ENCODE measurements around the gene NCS1. TPM values are rescaled to one million over a fixed set of nuclear protein-coding genes. Genes with fewer than 3 reads are reported as not detected.

NCS1 gene
- total and polyA plus RNA-seq, 2 donors (not counting 1 experiment from before 2014, with no cell fraction given): 44.9 to 52.0 TPM

DNA sequence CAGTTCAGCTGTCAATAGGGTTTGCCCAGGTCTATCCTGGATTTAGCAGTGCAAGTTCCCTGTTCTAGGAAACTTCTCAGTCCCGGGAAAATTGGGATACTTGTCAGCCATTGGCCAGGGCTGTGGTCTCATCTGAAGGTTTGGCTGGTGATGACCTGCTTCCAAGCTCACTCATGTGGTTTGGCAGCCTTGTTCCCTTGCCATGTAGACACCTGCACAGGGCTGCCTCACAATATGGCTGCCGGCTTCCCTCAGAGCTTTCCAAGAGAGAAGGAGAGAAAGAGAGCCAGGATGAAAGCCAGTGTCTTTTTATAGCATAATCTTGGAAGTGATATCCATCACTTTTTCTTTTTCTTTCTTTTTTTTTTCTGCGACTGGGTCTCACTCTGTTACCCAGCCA, 55.6 kb downstream of the NCS1 start:
- Histone ChIP-seq H3K4me3 (replicated peaks in 1 of 4; ENCODE audit: control extremely low read depth in 1 of 4, insufficient read depth in 1 of 4, low read depth in 3 of 4, low read length in 4 of 4) (no peak overlapping the region), H2AFZ (ENCODE audit: low read length) (no peak overlapping the region), H3K4me1 (ENCODE audit: control insufficient read depth, extremely low read depth, insufficient read depth, low read length) (no peaks in the 10 kb centered on the region), H3K9ac (ENCODE audit: insufficient read depth, low read length) (no peak overlapping the region), H3K27ac (ENCODE audit: insufficient read depth, low read length) (no peak overlapping the region), H3K27me3 (ENCODE audit: control insufficient read depth, insufficient read depth, low read length) (no peaks in the 10 kb centered on the region), H4K20me1 (ENCODE audit: control insufficient read depth, extremely low read depth, insufficient read depth, low read length) (no peaks in the 10 kb centered on the region), H3K4me2 (ENCODE audit: extremely low read depth, insufficient read depth, low read length) (no peak overlapping the region), H3K36me3 (ENCODE audit: control insufficient read depth, insufficient read depth, low read length) (peaks cover 11% of the 10 kb centered on the region), H3K79me2 (ENCODE audit: control insufficient read depth, insufficient read depth, low read length) (no peaks in the 10 kb centered on the region), H3K9me3 (ENCODE audit: control insufficient read depth, insufficient read depth, low read depth, low read length) (no peaks in the 10 kb centered on the region)
- DNase-seq (ENCODE audit: low read depth in 2 of 2): no peak
- TF ChIP-seq, protein P1, sequence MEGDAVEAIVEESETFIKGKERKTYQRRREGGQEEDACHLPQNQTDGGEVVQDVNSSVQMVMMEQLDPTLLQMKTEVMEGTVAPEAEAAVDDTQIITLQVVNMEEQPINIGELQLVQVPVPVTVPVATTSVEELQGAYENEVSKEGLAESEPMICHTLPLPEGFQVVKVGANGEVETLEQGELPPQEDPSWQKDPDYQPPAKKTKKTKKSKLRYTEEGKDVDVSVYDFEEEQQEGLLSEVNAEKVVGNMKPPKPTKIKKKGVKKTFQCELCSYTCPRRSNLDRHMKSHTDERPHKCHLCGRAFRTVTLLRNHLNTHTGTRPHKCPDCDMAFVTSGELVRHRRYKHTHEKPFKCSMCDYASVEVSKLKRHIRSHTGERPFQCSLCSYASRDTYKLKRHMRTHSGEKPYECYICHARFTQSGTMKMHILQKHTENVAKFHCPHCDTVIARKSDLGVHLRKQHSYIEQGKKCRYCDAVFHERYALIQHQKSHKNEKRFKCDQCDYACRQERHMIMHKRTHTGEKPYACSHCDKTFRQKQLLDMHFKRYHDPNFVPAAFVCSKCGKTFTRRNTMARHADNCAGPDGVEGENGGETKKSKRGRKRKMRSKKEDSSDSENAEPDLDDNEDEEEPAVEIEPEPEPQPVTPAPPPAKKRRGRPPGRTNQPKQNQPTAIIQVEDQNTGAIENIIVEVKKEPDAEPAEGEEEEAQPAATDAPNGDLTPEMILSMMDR (conservative IDR thresholded peaks at IDR 0.05 in 1 of 2, IDR thresholded peaks at IDR 0.05 in 1 of 2; ENCODE audit: low read depth in 1 of 2, low read length in 2 of 2): no peak
- TF ChIP-seq EZH2 (IDR thresholded peaks at IDR 0.05; ENCODE audit: low read length, missing control alignments): no peak

DNA sequence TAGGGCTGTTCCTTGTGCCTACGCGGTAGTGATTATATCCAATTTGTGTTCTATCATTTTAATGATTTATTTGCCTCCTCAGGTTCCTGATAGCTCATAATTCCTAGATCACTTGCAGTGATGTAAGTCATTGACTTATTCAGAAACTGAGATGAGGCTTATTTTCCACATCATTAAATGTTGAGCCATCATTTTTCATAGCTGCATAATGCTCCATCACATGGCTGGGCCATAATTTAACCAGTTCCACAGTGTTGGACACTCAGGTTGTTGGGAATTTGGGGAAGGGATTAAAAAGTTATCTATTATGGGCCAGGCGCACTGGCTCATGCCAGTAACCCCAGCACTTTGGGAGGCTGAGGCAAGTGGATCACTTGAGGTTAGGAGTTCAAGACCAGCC, 57.6 kb downstream of the NCS1 start:
- Histone ChIP-seq H3K4me2 (ENCODE audit: extremely low read depth, insufficient read depth, low read length) (no peak overlapping the region), H3K9me3 (ENCODE audit: control insufficient read depth, insufficient read depth, low read depth, low read length) (no peaks in the 10 kb centered on the region), H3K79me2 (ENCODE audit: control insufficient read depth, insufficient read depth, low read length) (no peaks in the 10 kb centered on the region), H3K4me3 (replicated peaks in 1 of 4; ENCODE audit: control extremely low read depth in 1 of 4, insufficient read depth in 1 of 4, low read depth in 3 of 4, low read length in 4 of 4) (no peak overlapping the region), H3K4me1 (ENCODE audit: control insufficient read depth, extremely low read depth, insufficient read depth, low read length) (peaks cover 3% of the 10 kb centered on the region), H3K27ac (ENCODE audit: insufficient read depth, low read length) (no peak overlapping the region), H3K27me3 (ENCODE audit: control insufficient read depth, insufficient read depth, low read length) (no peaks in the 10 kb centered on the region), H3K36me3 (ENCODE audit: control insufficient read depth, insufficient read depth, low read length) (peaks cover 17% of the 10 kb centered on the region), H2AFZ (ENCODE audit: low read length) (no peak overlapping the region), H3K9ac (ENCODE audit: insufficient read depth, low read length) (no peak overlapping the region), H4K20me1 (ENCODE audit: control insufficient read depth, extremely low read depth, insufficient read depth, low read length) (no peaks in the 10 kb centered on the region)
- TF ChIP-seq EZH2 (IDR thresholded peaks at IDR 0.05; ENCODE audit: low read length, missing control alignments): no peak
- TF ChIP-seq, protein P1 (conservative IDR thresholded peaks at IDR 0.05 in 1 of 2, IDR thresholded peaks at IDR 0.05 in 1 of 2; ENCODE audit: low read depth in 1 of 2, low read length in 2 of 2): no peak
- DNase-seq (ENCODE audit: low read depth in 2 of 2): no peak

DNA sequence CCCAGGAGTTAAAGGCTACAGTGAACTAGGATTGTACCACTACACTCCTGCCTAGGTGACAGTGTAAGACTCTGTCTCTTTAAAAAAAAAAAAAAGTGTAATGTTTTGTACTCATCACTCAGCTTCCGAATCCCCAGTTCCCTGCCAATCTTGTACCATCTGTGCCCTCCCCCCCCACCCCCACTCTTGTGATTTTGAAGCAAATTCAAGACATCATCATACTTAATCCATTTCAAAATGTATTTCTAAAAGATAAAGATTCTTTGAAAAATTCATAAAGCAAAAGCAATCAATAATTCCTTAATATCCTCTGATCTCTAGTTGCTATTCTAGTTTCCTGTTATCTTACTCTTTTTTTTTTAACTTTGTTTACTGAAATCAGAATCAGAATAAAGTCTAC, 58.4 kb downstream of the NCS1 start:
- Histone ChIP-seq H3K27ac (ENCODE audit: insufficient read depth, low read length) (no peak overlapping the region), H3K9ac (ENCODE audit: insufficient read depth, low read length) (no peak overlapping the region), H2AFZ (ENCODE audit: low read length) (no peak overlapping the region), H3K9me3 (ENCODE audit: control insufficient read depth, insufficient read depth, low read depth, low read length) (no peaks in the 10 kb centered on the region), H3K27me3 (ENCODE audit: control insufficient read depth, insufficient read depth, low read length) (no peaks in the 10 kb centered on the region), H3K4me2 (ENCODE audit: extremely low read depth, insufficient read depth, low read length) (no peak overlapping the region), H3K36me3 (ENCODE audit: control insufficient read depth, insufficient read depth, low read length) (peaks cover 15% of the 10 kb centered on the region), H3K4me3 (replicated peaks in 1 of 4; ENCODE audit: control extremely low read depth in 1 of 4, insufficient read depth in 1 of 4, low read depth in 3 of 4, low read length in 4 of 4) (no peak overlapping the region), H4K20me1 (ENCODE audit: control insufficient read depth, extremely low read depth, insufficient read depth, low read length) (no peaks in the 10 kb centered on the region), H3K79me2 (ENCODE audit: control insufficient read depth, insufficient read depth, low read length) (no peaks in the 10 kb centered on the region), H3K4me1 (ENCODE audit: control insufficient read depth, extremely low read depth, insufficient read depth, low read length) (peaks cover 3% of the 10 kb centered on the region)
- DNase-seq (ENCODE audit: low read depth in 2 of 2): no peak
- no peak for TF ChIP-seq EZH2 (IDR thresholded peaks at IDR 0.05; ENCODE audit: low read length, missing control alignments)
- TF ChIP-seq, protein P1 (conservative IDR thresholded peaks at IDR 0.05 in 1 of 2, IDR thresholded peaks at IDR 0.05 in 1 of 2; ENCODE audit: low read depth in 1 of 2, low read length in 2 of 2): no peak

Data from fibroblast of lung (primary cell).